AG04449 (cell line): ENCODE results near the gene TNC.

Source experiments
- CTCF ChIA-PET: fragments of 350-600 bp; formaldehyde crosslinking; extraction: SDS; loops from one replicate; lab custom pipeline; 2021; ENCODE audit warnings: antibody characterized with exemption; lab: Yijun Ruan, JAX
- POLR2A ChIA-PET: fragments of 400-600, 350-600 bp; formaldehyde crosslinking; extraction: SDS; loops from one replicate; lab custom pipeline; 2020; ENCODE audit warnings: antibody characterized with exemption, inconsistent platforms; lab: Yijun Ruan, JAX
- DNase-seq: peaks from one replicate; pipeline ENCODE4 v3.0.0-alpha.2; 2010; ENCODE audit warnings: low read depth, low spot score
- H3K4me3 ChIP-seq: 2 replicates; pipeline ENCODE4 v1.5.1; 2011; ENCODE audit warnings: low read depth, mild to moderate bottlenecking, control low read depth, low read length
- TF ChIP-seq, protein P1 (sequence below): IDR thresholded peaks from one replicate; pipeline ENCODE4 v1.5.1; 2011; ENCODE audit warnings: mild to moderate bottlenecking, moderate library complexity, low read length, control low read depth, inconsistent platforms; ENCODE audit not compliant: insufficient read depth; ENCODE audit errors: missing control alignments

Gene TNC

DNA sequence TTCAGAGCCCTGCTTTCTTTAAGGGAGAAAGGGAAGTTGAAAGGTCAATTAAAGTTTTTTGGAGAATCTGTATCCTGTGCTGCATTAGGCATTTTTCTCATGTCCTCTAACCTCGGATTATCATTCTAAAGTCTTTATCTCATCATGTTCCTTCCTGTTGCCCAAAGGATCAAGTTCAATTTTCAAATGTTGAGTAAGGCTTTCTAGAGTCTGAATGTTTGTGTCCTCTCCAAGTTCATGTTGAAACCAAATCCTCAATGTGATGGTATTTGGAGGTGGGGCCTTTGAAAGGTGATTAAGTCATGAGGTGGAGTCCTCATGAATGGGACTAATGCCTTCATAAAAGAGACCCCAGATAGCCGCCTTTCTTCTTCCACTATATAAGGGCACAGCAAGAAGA, 20.2 kb upstream of the TNC start:
- CTCF ChIA-PET: no interaction called here
- TF ChIP-seq, protein P1, sequence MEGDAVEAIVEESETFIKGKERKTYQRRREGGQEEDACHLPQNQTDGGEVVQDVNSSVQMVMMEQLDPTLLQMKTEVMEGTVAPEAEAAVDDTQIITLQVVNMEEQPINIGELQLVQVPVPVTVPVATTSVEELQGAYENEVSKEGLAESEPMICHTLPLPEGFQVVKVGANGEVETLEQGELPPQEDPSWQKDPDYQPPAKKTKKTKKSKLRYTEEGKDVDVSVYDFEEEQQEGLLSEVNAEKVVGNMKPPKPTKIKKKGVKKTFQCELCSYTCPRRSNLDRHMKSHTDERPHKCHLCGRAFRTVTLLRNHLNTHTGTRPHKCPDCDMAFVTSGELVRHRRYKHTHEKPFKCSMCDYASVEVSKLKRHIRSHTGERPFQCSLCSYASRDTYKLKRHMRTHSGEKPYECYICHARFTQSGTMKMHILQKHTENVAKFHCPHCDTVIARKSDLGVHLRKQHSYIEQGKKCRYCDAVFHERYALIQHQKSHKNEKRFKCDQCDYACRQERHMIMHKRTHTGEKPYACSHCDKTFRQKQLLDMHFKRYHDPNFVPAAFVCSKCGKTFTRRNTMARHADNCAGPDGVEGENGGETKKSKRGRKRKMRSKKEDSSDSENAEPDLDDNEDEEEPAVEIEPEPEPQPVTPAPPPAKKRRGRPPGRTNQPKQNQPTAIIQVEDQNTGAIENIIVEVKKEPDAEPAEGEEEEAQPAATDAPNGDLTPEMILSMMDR: no peak
- POLR2A ChIA-PET: no interaction called here

DNA sequence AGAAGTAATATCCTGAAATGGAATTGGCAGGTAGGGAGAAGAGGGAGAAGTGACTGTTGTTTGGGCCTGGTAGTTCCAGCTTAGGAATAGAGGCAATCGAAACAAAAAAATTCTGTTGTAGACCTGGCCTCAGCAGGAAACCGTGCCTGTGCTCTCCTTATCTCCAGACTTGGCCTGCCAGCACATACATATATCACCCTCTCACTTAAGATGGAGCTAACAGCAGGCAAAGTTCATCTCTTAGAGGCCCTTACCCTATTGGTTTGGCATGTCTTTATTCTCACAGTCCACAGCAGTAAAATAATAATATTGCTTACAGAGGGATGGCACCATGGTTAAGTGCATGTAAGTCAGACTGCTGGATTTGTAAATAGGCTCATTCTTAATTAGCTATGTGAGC, 19.6 kb upstream of the TNC start:
- POLR2A ChIA-PET: interaction anchor here (0.6 kb wide), 1 partner anchor 9 kb away, joined by 3 read pairs; no protein-coding TSS in a partner anchor
- no peak for DNase-seq
- TF ChIP-seq, protein P1: no peak
- CTCF ChIA-PET: no interaction called here
- H3K4me3 ChIP-seq: no peak overlapping the region

More for the DNA sequence above, 20.2 kb upstream of the TNC start:
- DNase-seq: no peak
- H3K4me3 ChIP-seq: no peak overlapping the region

DNA sequence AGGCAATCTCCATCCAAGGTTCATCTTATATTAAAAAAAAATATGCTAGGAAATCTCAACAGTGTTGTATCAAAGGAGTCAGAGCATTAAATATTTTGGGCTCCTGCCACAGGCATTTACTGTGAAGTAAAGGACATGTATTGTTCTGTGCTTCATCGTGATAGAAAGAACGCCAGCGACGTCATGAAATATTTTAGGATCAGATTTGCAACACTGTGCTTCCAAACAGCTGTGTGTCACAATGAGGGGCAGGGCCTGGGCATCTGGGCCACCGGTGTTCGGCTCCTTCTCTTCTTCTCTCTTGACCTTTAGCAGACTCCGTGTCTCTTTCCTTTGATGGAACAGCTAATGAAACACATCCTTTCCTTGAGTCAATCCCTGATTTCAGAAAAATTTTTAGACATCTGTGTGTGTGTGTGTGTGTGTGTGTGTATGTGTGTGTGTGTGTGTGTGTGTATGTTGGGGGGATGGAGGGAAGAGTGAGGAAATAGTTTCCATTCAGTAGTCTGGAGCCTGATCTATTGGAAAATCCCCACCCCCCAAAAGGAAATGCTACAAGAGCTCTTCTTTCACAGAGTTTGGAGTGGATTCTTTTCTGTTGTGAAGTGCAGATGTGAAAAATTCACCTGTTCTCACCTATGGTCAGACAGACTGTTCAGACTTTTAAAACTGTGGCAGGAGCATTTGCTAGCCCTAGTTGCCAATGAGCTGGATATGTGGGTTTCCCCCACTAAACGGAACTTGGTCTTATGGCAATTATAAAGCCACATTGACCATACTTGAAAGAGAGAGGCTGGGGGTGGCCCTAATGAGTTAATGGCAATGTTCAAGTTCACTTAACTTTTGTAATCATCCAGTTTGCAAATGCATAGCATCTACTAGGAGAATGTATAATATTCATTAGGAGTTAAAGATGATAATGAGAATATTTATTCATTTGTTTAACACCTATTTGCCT, 18.1 kb upstream of the TNC start:
- TF ChIP-seq, protein P1: no peak
- H3K4me3 ChIP-seq: no peak overlapping the region
- no peak for DNase-seq
- ChIA-PET POLR2A (interaction anchor here (0.6 kb wide), 1 partner anchor 27 kb away, joined by 3 read pairs; no protein-coding TSS in a partner anchor), CTCF (no interaction called here)

DNA sequence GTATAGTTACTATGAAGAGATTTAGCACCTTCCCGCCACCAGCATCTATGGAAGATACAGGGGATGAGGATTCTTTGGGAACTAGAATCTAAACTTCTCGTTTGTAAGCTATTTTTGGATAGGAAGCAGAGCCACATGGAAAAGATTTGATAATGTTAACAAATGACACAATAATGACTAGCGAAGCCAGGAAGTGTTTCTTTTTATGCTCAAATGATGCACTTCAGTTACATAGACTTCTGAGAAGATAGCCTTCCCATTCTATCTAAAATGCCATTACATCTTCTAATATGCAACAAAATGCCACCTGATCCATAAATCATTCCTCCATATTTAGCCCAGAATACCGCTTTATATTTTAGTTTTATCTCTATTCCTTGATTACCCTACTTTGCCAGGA, 17.0 kb upstream of the TNC start:
- DNase-seq: no peak
- CTCF ChIA-PET: no interaction called here
- POLR2A ChIA-PET: interaction anchor here (1.8 kb wide), 1 partner anchor 17 kb away, joined by 7 read pairs; the partner anchor contains the start of gene TNC
- no peak overlapping the region for H3K4me3 ChIP-seq
- TF ChIP-seq, protein P1: no peak

DNA sequence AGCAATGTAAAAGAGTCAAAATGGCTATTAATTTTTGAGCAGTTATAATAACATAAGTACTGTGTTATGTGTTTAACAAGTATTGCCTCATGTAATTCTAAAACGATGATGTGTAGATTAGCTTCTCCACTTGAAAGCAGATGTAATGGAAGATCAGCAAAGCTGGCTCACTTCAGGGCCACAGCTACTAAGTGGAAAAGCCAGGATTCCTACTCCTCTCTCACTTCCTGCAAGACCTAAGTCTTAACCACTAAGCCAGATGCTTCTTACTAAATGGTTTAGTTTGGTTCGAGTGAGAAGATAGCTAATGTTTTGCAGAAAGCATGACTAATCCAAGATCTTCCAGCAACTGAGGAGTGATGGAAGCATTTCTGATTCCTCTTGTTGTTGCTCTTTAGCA, 15.7 kb upstream of the TNC start:
- H3K4me3 ChIP-seq: no peak overlapping the region
- peak; percentile 90 for DNase-seq
- TF ChIP-seq, protein P1: no peak
- ChIA-PET POLR2A (interaction anchor here (1.1 to 1.8 kb wide), 2 partner anchors 15 to 24 kb away, joined by 3 to 7 read pairs; partner anchors contain the start of gene TNC), CTCF (interaction anchor here (1.4 kb wide), 1 partner anchor 15 kb away, joined by 4 read pairs; the partner anchor contains the start of gene TNC)

DNA sequence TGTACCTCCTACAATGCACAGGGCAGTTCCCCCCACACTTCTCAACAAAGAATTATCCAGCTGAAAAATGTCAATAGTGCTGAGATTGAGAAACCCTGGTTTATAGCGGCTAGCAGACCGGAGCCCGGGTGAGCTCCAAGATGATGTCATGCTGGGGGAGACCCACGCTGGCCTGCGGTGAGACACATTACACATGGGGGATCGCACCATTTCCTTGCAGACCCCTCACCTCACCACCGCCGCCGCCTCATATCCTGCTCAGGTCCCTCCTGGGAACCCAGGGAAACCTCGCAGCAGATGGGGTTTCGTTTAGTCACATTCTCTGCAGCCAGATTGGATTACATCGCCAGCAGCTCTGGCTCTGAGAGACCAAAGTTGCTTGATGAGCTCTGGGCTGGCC, 14.7 kb upstream of the TNC start:
- TF ChIP-seq, protein P1: no peak
- no peak for DNase-seq
- H3K4me3 ChIP-seq: no peak overlapping the region
- ChIA-PET POLR2A (interaction anchor here (1.1 kb wide), 1 partner anchor 25 kb away, joined by 3 read pairs; no protein-coding TSS in a partner anchor), CTCF (interaction anchor here (1.4 kb wide), 1 partner anchor 14 kb away, joined by 4 read pairs; the partner anchor contains the start of gene TNC)
